ENCODE measurements around the gene COL19A1. TPM values are rescaled to one million over a fixed set of nuclear protein-coding genes. Genes with fewer than 3 reads are reported as not detected.

Gene COL19A1
- total RNA-seq, 1 donor from 2014 or later, result not detected

GRCh38 chr6:69847492-69847788, 18.9 kb upstream of the COL19A1 start:
- no peaks in the 10 kb centered on the region for H3K36me3 ChIP-seq
- DNase-seq, result no peak
- intact Hi-C loops (cut with DNase I), result no loop called here
- no peak overlapping the region for H3K4me3 ChIP-seq
- no peak for TF ChIP-seq CTCF (IDR thresholded peaks at IDR 0.05)
- H3K9me3 ChIP-seq, result peaks cover 3% of the 10 kb centered on the region
- H3K27me3 ChIP-seq, result no peaks in the 10 kb centered on the region
- no peak overlapping the region for H3K27ac ChIP-seq
- no peaks in the 10 kb centered on the region for H3K4me1 ChIP-seq
- ATAC-seq, result no peak

- intact Hi-C loops (cut with DNase I), result no loop called here
- H3K4me3 ChIP-seq, result no peak overlapping the region
- H3K9me3 ChIP-seq, result peaks cover 3% of the 10 kb centered on the region
- no peak for TF ChIP-seq CTCF (IDR thresholded peaks at IDR 0.05)
- H3K4me1 ChIP-seq, result no peaks in the 10 kb centered on the region
- DNase-seq (no peak), ATAC-seq (no peak)
- no peaks in the 10 kb centered on the region for H3K27me3 ChIP-seq
- H3K27ac ChIP-seq, result no peak overlapping the region
- no peaks in the 10 kb centered on the region for H3K36me3 ChIP-seq
These were observed 17.8 kb upstream of the COL19A1 start for GRCh38 chr6:69848552-69848951.

GRCh38 chr6:69852706-69853105, 13.7 kb upstream of the COL19A1 start:
- intact Hi-C loops (cut with DNase I), result no loop called here
- DNase-seq (no peak), ATAC-seq (no peak)
- Histone ChIP-seq H3K27ac (no peak overlapping the region), H3K4me1 (no peaks in the 10 kb centered on the region), H3K4me3 (no peak overlapping the region), H3K36me3 (no peaks in the 10 kb centered on the region), H3K27me3 (no peaks in the 10 kb centered on the region), H3K9me3 (peaks cover 3% of the 10 kb centered on the region)
- TF ChIP-seq CTCF (IDR thresholded peaks at IDR 0.05), result no peak

GRCh38 chr6:69861986-69862385, 4.4 kb upstream of the COL19A1 start:
- ATAC-seq (no peak), DNase-seq (no peak)
- Histone ChIP-seq H3K4me3 (no peak overlapping the region), H3K36me3 (no peaks in the 10 kb centered on the region), H3K9me3 (no peaks in the 10 kb centered on the region), H3K4me1 (peaks cover 7% of the 10 kb centered on the region), H3K27ac (no peak overlapping the region), H3K27me3 (peaks cover 38% of the 10 kb centered on the region)
- no peak for TF ChIP-seq CTCF (IDR thresholded peaks at IDR 0.05)
- intact Hi-C loops (cut with DNase I), result no loop called here

DNA sequence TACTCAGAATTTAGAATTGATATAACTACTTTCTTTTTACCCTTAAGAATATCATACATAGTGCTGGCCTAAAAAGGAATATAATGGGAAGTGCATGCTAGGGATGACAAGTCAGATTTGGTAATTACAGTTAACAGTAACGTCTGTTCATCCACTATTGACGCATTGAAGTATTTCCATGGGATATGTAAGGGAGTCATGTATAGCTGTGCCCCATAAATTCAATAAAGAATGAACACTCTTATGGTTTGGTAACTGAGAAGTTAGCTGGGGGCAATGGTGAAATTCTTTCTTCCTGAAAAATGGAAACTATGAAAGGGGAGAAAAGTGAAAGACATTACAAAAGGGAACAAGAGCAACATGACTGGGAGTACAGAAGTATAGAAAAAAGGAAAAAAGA, 2.6 kb upstream of the COL19A1 start:
- no peak for ATAC-seq
- Histone ChIP-seq H3K27ac (no peak overlapping the region), H3K4me1 (peaks cover 12% of the 10 kb centered on the region), H3K36me3 (no peaks in the 10 kb centered on the region), H3K4me3 (no peak overlapping the region), H3K27me3 (peaks cover 50% of the 10 kb centered on the region), H3K9me3 (no peaks in the 10 kb centered on the region)
- DNase-seq, result no peak
- intact Hi-C loops (cut with DNase I), result no loop called here
- no peak for TF ChIP-seq CTCF (IDR thresholded peaks at IDR 0.05)

DNA sequence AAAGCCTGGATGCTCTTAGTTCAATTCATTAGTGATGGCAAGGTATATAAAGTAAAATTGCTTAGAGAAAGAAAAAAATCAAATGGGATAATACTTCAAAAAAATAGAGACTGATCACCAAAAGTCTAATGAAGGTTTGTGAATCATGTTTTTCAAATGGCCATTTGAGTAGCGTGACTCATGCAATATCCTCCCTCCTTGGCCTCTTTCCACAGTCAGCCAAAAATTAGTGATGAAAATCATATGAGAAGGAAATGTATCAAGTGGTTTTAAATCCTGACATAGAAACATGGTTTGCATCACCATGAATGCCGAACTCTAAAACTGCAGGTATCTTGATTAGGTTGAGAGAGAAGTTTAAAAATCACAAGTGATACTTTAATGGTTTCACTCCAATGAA, 1.2 kb upstream of the COL19A1 start:
- ATAC-seq, result no peak
- H3K27me3 ChIP-seq, result peaks cover 50% of the 10 kb centered on the region
- no peak for DNase-seq
- peaks cover 12% of the 10 kb centered on the region for H3K4me1 ChIP-seq
- no peaks in the 10 kb centered on the region for H3K9me3 ChIP-seq
- H3K27ac ChIP-seq, result no peak overlapping the region
- intact Hi-C loops (cut with DNase I), result no loop called here
- no peaks in the 10 kb centered on the region for H3K36me3 ChIP-seq
- no peak overlapping the region for H3K4me3 ChIP-seq
- no peak for TF ChIP-seq CTCF (IDR thresholded peaks at IDR 0.05)
